Nephron (organoid): ENCODE data around the gene UROC1.

Source experiments
- H3K27ac Mint-ChIP-seq, 3 experiments: 2 replicates each; pipeline ENCODE4 v1.8.0; 2020; ENCODE audit warnings: mixed read lengths in 3 of 3, mild to moderate bottlenecking in 2 of 3, moderate library complexity in 1 of 3
- H3K27me3 Mint-ChIP-seq: 2 replicates; pipeline ENCODE4 v1.8.0; 2021; ENCODE audit warnings: low read depth, mild to moderate bottlenecking, moderate library complexity, mixed read lengths
- H3K36me3 Mint-ChIP-seq: 2 replicates; pipeline ENCODE4 v1.8.0; 2020; ENCODE audit warnings: low read depth, mixed read lengths
- H3K4me1 Mint-ChIP-seq: 2 replicates; pipeline ENCODE4 v1.8.0; 2020; ENCODE audit warnings: mixed read lengths
- H3K4me3 Mint-ChIP-seq, 3 experiments: 2 replicates each; pipeline ENCODE4 v1.8.0; 2020; ENCODE audit warnings: mild to moderate bottlenecking in 3 of 3, mixed read lengths in 3 of 3, moderate library complexity in 2 of 3
- H3K9me3 Mint-ChIP-seq: 2 replicates; pipeline ENCODE4 v1.8.0; 2020; ENCODE audit warnings: mixed read lengths
- TF ChIP-seq, protein P1 (sequence below), 3 experiments: fragments of 200-600 bp; sonication (generic); IDR thresholded peaks; one replicate each; pipeline ENCODE4 v1.5.0; 2021; ENCODE audit warnings: antibody characterized with exemption in 3 of 3; ENCODE audit not compliant: unreplicated experiment in 3 of 3

Gene UROC1

GRCh38 chr3:126481808-126482502 lies 35.6 kb downstream of the UROC1 start:
- Mint-ChIP-seq H3K27me3 (no peaks in the 10 kb centered on the region), H3K4me1 (peaks cover 31% of the 10 kb centered on the region), H3K36me3 (no peaks in the 10 kb centered on the region), H3K9me3 (no peaks in the 10 kb centered on the region), H3K27ac (no peak overlapping the region), H3K4me3 (no peak overlapping the region)
- TF ChIP-seq, protein P1, sequence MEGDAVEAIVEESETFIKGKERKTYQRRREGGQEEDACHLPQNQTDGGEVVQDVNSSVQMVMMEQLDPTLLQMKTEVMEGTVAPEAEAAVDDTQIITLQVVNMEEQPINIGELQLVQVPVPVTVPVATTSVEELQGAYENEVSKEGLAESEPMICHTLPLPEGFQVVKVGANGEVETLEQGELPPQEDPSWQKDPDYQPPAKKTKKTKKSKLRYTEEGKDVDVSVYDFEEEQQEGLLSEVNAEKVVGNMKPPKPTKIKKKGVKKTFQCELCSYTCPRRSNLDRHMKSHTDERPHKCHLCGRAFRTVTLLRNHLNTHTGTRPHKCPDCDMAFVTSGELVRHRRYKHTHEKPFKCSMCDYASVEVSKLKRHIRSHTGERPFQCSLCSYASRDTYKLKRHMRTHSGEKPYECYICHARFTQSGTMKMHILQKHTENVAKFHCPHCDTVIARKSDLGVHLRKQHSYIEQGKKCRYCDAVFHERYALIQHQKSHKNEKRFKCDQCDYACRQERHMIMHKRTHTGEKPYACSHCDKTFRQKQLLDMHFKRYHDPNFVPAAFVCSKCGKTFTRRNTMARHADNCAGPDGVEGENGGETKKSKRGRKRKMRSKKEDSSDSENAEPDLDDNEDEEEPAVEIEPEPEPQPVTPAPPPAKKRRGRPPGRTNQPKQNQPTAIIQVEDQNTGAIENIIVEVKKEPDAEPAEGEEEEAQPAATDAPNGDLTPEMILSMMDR (IDR thresholded peaks at IDR 0.05; ENCODE audit: unreplicated experiment in 3 of 3) = no peak

DNA sequence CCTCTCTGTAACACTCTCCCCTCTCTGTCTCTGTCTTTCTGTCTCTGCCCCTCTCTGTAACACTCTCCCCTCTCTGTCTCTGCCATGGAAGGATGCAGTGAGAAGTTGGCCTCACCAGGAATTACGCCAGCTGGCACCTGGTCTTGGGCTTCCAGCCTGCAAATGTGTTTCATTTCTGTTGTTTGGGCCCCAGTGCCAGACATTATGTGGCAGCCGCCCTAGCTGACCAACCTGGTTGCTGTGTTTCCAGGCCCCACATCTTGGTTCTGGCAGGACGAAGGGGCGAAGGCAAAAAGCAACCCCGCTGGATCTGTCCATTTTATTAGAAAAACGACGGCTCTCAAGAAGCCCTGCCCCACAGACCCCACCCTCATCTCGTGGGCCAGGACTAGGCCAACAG lies 36.7 kb downstream of the UROC1 start:
- Mint-ChIP-seq H3K4me1 (peaks cover 29% of the 10 kb centered on the region), H3K9me3 (no peaks in the 10 kb centered on the region), H3K27ac (peak overlapping the region in 2 of 3 experiments; percentile 67 to 82), H3K36me3 (no peaks in the 10 kb centered on the region), H3K4me3 (no peak overlapping the region), H3K27me3 (no peaks in the 10 kb centered on the region)
- TF ChIP-seq, protein P1 (IDR thresholded peaks at IDR 0.05; ENCODE audit: unreplicated experiment in 3 of 3) = no peak

DNA sequence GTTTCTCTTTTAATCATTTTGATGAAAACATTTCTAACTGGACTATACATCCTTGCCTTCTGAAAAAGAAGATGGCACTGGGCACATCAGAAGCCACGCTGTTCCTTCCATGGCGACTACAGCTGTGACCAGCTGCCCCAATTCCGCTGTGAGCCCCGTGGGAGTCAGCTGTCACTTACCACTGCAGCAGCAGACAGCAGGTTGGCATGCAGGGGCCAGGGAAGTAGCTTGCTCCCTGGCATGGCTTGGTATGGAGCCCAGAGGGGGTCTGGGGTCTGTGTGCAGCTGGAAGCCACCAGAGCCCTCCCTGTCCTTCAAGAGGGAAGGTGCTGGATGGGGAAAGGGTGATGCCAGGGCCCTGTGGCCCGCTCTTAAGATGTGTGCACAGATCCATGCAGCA lies 37.4 kb downstream of the UROC1 start:
- peaks cover 29% of the 10 kb centered on the region for H3K4me1 Mint-ChIP-seq
- peak overlapping the region in 1 of 3 experiments; percentile 61 for H3K27ac Mint-ChIP-seq
- H3K4me3 Mint-ChIP-seq = no peak overlapping the region
- TF ChIP-seq, protein P1 (IDR thresholded peaks at IDR 0.05; ENCODE audit: unreplicated experiment in 3 of 3) = no peak
- no peaks in the 10 kb centered on the region for H3K9me3 Mint-ChIP-seq
- no peaks in the 10 kb centered on the region for H3K36me3 Mint-ChIP-seq
- H3K27me3 Mint-ChIP-seq = no peaks in the 10 kb centered on the region

- peak overlapping the region in 1 of 3 experiments; percentile 61 for H3K27ac Mint-ChIP-seq
- no peaks in the 10 kb centered on the region for H3K36me3 Mint-ChIP-seq
- no peaks in the 10 kb centered on the region for H3K9me3 Mint-ChIP-seq
- H3K27me3 Mint-ChIP-seq = no peaks in the 10 kb centered on the region
- no peak overlapping the region for H3K4me3 Mint-ChIP-seq
- peaks cover 30% of the 10 kb centered on the region for H3K4me1 Mint-ChIP-seq
- TF ChIP-seq, protein P1 (IDR thresholded peaks at IDR 0.05; ENCODE audit: unreplicated experiment in 3 of 3) = no peak
These were observed 37.9 kb downstream of the UROC1 start for GRCh38 chr3:126479642-126480041.

DNA sequence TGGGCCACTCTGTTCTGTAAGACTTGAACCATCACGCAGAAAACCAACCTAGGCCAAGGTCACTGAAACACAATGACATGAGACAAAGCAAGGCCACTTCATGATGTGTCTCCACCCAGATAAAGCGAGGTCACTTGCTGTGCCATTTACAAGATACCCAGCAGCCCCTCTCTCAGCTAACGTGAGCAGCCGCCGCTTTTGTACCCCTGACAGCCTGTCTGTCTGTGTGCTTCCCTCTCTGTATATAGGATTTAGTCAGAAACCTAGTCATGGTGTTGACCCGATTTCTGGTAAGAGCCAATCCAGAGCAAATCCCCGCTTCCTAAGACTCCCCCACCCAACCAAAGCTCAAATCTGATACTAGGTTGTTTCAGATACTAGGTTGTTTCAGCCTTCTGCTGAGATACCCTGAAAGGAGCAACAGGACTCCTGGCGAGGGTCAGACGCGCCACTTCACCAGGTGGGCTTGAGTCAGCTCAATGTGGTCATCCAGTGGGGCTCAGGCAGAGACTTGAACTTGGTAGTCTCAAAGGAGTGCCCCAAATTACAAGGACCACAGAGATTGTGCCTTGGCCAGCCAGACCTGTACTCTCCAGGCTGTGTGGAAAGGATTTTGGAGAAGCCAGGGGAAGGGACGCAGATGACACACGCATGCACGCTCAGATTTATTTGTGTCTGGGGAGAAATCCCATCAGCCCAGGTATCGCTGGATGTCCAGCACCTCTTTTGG lies 38.8 kb downstream of the UROC1 start:
- TF ChIP-seq, protein P1 (IDR thresholded peaks at IDR 0.05; ENCODE audit: unreplicated experiment in 3 of 3) = no peak
- Mint-ChIP-seq H3K4me1 (peaks cover 29% of the 10 kb centered on the region), H3K4me3 (peak overlapping the region in 2 of 3 experiments; percentile 28 to 54), H3K27me3 (no peaks in the 10 kb centered on the region), H3K9me3 (no peaks in the 10 kb centered on the region), H3K27ac (no peak overlapping the region), H3K36me3 (no peaks in the 10 kb centered on the region)
